NCI-H345 treated with DMSO at 0.1 percent for 48 hours (cell line): ENCODE measurements around the gene RTEL1.
"Not testable (repeated sequence)": the region's sequence is repeated elsewhere in the genome, so short reads cannot be mapped to it uniquely, and the experiment has no call there.

Experiments used
- DNase-seq: peaks from one replicate; lab custom pipeline; 2025; ENCODE audit not compliant: unreplicated experiment; lab: John Stamatoyannopoulos, UW

RTEL1 gene

GRCh38 chr20:63657937-63658748 lies at the start of gene RTEL1:
Gene RTEL1, plus strand, starts transcription at chr20:63658312. Its CDS starts 1,091 bp downstream, at chr20:63659403.
- DNase-seq = peak; percentile 95

- DNase-seq = no peak
Measured at GRCh38 chr20:63610581-63611435, 47.3 kb upstream of the RTEL1 start.

GRCh38 chr20:63611646-63612045 lies 46.5 kb upstream of the RTEL1 start:
- DNase-seq = no peak

GRCh38 chr20:63612276-63612931 lies 45.7 kb upstream of the RTEL1 start:
- DNase-seq = no peak

- DNase-seq = not testable (repeated sequence)
Measured at GRCh38 chr20:63613863-63614594, 44.1 kb upstream of the RTEL1 start.

- no peak for DNase-seq
Measured at GRCh38 chr20:63617092-63617875, 40.8 kb upstream of the RTEL1 start.

GRCh38 chr20:63617876-63618265 lies 40.2 kb upstream of the RTEL1 start:
- DNase-seq = no peak

GRCh38 chr20:63618291-63618980 lies 39.7 kb upstream of the RTEL1 start:
- DNase-seq = no peak

- no peak for DNase-seq
Measured at GRCh38 chr20:63619086-63619485, 39.0 kb upstream of the RTEL1 start.

GRCh38 chr20:63619505-63619904 lies 38.6 kb upstream of the RTEL1 start:
- DNase-seq = no peak

- no peak for DNase-seq
Measured at GRCh38 chr20:63620991-63621390, 37.1 kb upstream of the RTEL1 start.

GRCh38 chr20:63622096-63622495 lies 36.0 kb upstream of the RTEL1 start:
- DNase-seq = no peak

- no peak for DNase-seq
Measured at GRCh38 chr20:63622732-63623131, 35.4 kb upstream of the RTEL1 start.

- DNase-seq = no peak
Measured at GRCh38 chr20:63624486-63624885, 33.6 kb upstream of the RTEL1 start.

- DNase-seq = no peak
Measured at GRCh38 chr20:63625771-63626423, 32.2 kb upstream of the RTEL1 start.

- peak; percentile 91 for DNase-seq
Measured at GRCh38 chr20:63626424-63627128, 31.5 kb upstream of the RTEL1 start, which contains the start of gene GMEB2. Gene GMEB2, minus strand, starts transcription at chr20:63627101. Its CDS starts 7,704 bp downstream, at chr20:63619397.

- DNase-seq = no peak
Measured at GRCh38 chr20:63627129-63627750, 30.9 kb upstream of the RTEL1 start.

- no peak for DNase-seq
Measured at GRCh38 chr20:63627751-63628245, 30.3 kb upstream of the RTEL1 start.
